Activated CD8-positive, alpha-beta memory T cell treated with anti-CD3 and anti-CD28 coated beads for 4 hours (primary cell): ENCODE results near the gene PPIL6.
"Not testable (repeated sequence)": the region's sequence is repeated elsewhere in the genome, so short reads cannot be mapped to it uniquely, and the experiment has no call there.

Experiments used
- DNase-seq, 2 donors: peaks; one replicate each; pipeline ENCODE4 v3.0.0-alpha.2; 2020; ENCODE audit warnings: low read depth in 2 of 2

Gene PPIL6

GRCh38 chr6:109466212-109466923 is 25.9 kb upstream of the PPIL6 start:
- DNase-seq = no peak

- DNase-seq = no peak
Observed at GRCh38 chr6:109465772-109466171, 25.3 kb upstream of the PPIL6 start.

GRCh38 chr6:109461733-109462526 is 21.5 kb upstream of the PPIL6 start:
- no peak for DNase-seq

- not testable (repeated sequence) for DNase-seq
Observed at GRCh38 chr6:109461205-109461604, 20.8 kb upstream of the PPIL6 start.

- no peak for DNase-seq
Observed at GRCh38 chr6:109460161-109460829, 19.9 kb upstream of the PPIL6 start.

- DNase-seq = peak in 1 of 2 donors; percentile 35
Observed at GRCh38 chr6:109458774-109459531, 18.5 kb upstream of the PPIL6 start.

- DNase-seq = no peak
Observed at GRCh38 chr6:109457562-109457996, 17.2 kb upstream of the PPIL6 start.

- DNase-seq = no peak
Observed at GRCh38 chr6:109456710-109457561, 16.5 kb upstream of the PPIL6 start.

- no peak for DNase-seq
Observed at GRCh38 chr6:109456111-109456583, 15.7 kb upstream of the PPIL6 start.

- DNase-seq = peak; percentile 38 to 39
Observed at GRCh38 chr6:109455437-109456110, 15.1 kb upstream of the PPIL6 start, which contains the start of gene MICAL1. TSS of gene MICAL1 (minus strand) at chr6:109455772. CDS start at chr6:109454196, 1,576 bp downstream.

GRCh38 chr6:109454496-109455436 is 14.3 kb upstream of the PPIL6 start:
- DNase-seq = peak; percentile 42 to 45

GRCh38 chr6:109453594-109454495 is 13.4 kb upstream of the PPIL6 start:
- DNase-seq = no peak

GRCh38 chr6:109453156-109453555 is 12.7 kb upstream of the PPIL6 start:
- no peak for DNase-seq

- DNase-seq = no peak
Observed at GRCh38 chr6:109452181-109452580, 11.8 kb upstream of the PPIL6 start.

GRCh38 chr6:109451376-109451775 is 10.9 kb upstream of the PPIL6 start:
- no peak for DNase-seq

- DNase-seq = no peak
Observed at GRCh38 chr6:109450801-109451200, 10.4 kb upstream of the PPIL6 start.

- no peak for DNase-seq
Observed at GRCh38 chr6:109449795-109450673, 9.6 kb upstream of the PPIL6 start.
